Activated CD4-positive, CD25-positive, alpha-beta regulatory T cell treated with anti-CD3 and anti-CD28 coated beads, Interleukin-2, amount 50 U/mL, for 24 hours (primary cell): ENCODE results near the gene IPO4.
"Not testable (repeated sequence)": the region's sequence is repeated elsewhere in the genome, so short reads cannot be mapped to it uniquely, and the experiment has no call there.

ENCODE experiments used
- ATAC-seq, 2 donors: fragments of 150-1000 bp; cut with Tn5 transposase; one replicate each; pipeline ENCODE4 v1.10.0; 2021; ENCODE audit warnings: mild to moderate bottlenecking in 1 of 2, moderate library complexity in 1 of 2

Gene IPO4, protein sequence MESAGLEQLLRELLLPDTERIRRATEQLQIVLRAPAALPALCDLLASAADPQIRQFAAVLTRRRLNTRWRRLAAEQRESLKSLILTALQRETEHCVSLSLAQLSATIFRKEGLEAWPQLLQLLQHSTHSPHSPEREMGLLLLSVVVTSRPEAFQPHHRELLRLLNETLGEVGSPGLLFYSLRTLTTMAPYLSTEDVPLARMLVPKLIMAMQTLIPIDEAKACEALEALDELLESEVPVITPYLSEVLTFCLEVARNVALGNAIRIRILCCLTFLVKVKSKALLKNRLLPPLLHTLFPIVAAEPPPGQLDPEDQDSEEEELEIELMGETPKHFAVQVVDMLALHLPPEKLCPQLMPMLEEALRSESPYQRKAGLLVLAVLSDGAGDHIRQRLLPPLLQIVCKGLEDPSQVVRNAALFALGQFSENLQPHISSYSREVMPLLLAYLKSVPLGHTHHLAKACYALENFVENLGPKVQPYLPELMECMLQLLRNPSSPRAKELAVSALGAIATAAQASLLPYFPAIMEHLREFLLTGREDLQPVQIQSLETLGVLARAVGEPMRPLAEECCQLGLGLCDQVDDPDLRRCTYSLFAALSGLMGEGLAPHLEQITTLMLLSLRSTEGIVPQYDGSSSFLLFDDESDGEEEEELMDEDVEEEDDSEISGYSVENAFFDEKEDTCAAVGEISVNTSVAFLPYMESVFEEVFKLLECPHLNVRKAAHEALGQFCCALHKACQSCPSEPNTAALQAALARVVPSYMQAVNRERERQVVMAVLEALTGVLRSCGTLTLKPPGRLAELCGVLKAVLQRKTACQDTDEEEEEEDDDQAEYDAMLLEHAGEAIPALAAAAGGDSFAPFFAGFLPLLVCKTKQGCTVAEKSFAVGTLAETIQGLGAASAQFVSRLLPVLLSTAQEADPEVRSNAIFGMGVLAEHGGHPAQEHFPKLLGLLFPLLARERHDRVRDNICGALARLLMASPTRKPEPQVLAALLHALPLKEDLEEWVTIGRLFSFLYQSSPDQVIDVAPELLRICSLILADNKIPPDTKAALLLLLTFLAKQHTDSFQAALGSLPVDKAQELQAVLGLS

DNA sequence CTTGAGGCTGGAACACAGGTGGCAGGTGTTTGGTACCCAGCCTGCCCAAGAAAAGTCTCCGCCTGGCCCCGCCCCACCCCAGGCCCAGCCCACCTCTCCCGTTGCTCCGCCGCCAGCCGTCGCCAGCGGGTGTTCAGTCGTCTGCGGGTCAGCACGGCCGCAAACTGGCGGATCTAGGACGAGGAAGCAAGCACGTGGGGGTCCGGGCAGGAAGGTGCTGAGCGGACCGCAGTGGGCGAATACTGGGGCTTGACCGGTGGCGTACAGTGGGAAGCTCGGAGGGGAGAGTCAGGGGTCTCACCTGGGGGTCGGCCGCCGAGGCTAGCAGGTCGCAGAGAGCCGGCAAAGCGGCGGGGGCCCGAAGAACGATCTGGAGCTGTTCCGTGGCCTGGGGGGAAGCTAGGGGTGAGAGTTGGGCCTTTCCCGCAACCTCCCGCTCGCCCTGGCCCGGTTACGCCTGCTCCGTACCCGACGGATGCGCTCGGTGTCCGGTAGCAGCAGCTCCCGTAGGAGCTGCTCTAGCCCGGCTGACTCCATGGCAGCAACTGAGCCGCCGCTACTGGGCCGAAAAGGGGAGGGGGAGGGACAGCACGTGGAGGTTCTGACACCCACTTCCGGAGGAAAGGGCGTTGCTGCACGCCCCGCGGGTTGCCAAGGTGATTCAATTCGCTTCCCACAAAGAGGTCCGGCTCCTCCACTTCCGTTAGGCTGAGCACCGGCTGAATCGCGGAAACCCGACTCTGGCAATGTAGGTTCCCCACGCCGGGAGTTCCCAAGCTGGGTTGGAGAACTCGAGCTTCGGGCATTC, at the start of gene IPO4:
Gene IPO4, minus strand, starts transcription at position 566 of the 808 bp plus-strand sequence. Its CDS starts 29 bp downstream, at position 537.
- peak; percentile 93 to 94 for ATAC-seq

DNA sequence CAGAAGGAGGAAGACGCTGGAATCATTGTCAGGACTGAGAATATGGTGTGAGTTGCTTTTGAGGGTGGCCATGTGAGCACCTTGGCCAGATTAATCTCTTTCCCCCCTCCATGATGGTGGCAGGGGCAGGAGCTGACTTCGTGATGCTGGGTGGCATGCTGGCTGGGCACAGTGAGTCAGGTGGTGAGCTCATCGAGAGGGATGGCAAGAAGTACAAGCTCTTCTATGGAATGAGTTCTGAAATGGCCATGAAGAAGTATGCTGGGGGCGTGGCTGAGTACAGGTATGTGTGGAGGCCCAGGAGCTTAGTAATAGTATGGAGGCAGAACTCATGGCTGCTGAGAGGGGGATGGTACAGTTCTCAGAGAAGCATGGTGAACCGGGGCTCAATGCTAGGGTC, 49.5 kb upstream of the IPO4 start:
- ATAC-seq, result no peak

GRCh38 chr14:24237463-24237955, 48.9 kb upstream of the IPO4 start:
- ATAC-seq, result no peak

GRCh38 chr14:24236689-24237462, 48.3 kb upstream of the IPO4 start:
- no peak for ATAC-seq

DNA sequence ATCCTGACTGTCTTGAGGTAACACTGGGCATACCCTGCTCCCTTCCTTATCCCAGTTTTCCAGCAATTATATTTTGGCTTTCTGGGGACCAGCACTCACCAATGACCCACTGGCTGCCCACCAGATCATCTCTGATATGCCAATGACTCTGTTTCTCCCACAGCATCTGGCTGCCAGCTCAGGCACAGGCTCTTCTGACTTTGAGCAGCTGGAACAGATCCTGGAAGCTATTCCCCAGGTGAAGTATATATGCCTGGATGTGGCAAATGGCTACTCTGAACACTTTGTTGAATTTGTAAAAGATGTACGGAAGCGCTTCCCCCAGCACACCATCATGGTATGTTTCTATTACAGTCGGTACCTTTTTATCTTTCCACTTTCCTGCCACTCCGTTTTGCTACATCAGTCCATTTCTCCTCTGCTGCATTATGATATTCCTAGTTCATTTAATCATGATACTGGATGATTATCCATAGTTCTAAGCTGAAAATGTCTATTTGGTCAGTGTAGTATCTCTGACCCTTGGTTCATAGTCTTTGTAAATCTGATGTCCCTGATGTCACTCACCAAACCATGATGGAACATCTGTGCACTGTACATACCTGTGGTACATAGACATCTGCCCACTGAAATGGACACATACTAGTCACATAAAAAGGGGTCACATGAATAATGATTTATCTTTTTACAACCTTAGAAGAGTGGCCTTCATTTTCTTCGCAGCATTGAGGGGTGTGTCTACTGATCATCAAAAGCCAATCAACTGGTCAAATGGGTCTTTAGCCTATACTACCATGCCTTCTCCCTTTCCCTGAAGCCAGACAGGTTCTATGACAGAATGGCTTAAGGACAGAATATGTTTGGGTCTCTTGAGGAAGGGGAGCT, 47.4 kb upstream of the IPO4 start:
- no peak for ATAC-seq

- no peak for ATAC-seq
Measured at GRCh38 chr14:24234095-24235005, 45.7 kb upstream of the IPO4 start.

DNA sequence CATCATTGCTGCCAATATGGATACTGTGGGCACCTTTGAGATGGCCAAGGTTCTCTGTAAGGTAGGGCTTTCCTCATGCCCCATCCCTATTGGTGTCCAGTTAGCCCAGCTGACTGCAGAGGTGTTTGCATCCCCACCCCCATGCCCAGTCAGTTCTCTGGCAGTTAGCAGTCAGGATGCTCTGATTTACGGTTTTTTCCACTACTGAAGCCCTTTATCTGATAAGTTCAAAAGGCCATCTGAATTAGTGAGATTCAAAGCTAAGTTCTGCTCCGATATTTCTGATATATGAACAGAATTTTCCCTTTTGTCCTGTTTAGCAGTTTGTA, 44.9 kb upstream of the IPO4 start:
- ATAC-seq, result no peak

DNA sequence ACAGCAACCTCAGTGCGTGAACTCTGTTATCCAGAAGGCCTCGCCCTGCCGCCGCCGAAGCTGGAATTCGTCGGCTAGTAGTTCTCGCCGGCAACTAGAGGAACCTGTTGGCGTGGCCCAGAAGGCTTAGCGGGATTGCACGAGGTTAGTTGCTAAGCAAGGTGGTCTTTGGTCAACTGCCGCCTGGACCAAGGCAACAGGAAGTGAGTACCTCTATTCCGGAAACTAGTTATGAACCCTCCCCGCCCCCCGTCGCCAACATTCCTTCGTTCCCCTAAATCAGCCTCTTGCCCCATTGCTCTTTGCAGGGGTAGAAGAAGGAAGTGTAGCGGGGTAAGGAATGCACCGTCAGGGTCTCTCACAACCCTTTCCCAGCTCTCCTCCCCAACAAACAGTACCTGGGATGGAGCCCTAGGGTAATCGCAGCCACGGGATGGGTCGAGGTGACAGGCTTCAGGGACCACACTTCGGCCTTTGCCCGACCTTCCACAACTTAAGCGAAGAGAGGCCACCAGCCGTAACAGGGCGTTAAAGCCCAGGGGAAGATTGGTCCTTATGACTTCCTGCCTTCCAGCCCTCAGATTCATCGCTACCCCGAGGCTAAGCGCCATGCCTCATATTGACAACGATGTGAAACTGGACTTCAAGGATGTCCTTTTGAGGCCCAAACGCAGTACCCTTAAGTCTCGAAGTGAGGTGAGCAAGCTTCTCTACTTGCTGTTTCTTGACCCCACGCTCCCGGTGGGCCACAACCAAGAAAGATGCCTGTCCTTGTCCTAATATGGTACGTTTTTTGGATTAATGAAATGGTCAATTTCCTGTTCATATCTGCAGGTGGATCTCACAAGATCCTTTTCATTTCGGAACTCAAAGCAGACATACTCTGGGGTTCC, 44.3 kb upstream of the IPO4 start, which contains the start of gene GMPR2:
Gene GMPR2, plus strand, starts transcription at position 285 of the 893 bp plus-strand sequence. Its CDS starts 325 bp downstream, at position 610.
- ATAC-seq, result peak; percentile 33 to 39

DNA sequence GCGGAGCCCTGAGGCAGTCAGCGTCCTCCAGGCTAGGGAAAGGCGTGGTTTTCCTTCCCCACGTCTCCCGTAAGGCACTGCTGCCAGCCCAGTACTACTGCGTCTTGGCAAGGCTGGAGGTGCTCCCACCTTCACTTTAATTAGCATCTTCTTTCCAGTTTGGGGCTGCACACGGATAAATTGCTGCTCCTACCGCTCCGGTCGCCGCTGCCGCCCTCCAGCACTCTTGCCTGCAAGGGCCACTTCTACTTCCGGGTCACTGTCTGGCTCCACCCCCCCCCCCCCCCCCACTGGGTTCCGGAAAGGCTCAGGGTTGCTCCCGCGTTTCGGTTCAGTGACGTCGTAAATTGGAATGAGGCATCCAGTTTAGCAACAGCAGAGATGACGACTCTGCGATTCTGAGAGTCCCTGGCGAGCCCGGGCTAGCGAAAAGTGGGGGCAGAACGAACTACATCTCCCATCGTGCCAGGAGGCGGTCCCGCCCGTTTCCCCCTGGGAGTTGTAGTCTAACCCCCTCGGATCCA, 43.6 kb upstream of the IPO4 start, which contains the start of gene NEDD8:
Gene NEDD8, minus strand, starts transcription at position 247 of the 524 bp plus-strand sequence. Its CDS starts 100 bp downstream, at position 147.
- ATAC-seq, result peak; percentile 95

GRCh38 chr14:24231263-24232120, 42.9 kb upstream of the IPO4 start:
- no peak for ATAC-seq

DNA sequence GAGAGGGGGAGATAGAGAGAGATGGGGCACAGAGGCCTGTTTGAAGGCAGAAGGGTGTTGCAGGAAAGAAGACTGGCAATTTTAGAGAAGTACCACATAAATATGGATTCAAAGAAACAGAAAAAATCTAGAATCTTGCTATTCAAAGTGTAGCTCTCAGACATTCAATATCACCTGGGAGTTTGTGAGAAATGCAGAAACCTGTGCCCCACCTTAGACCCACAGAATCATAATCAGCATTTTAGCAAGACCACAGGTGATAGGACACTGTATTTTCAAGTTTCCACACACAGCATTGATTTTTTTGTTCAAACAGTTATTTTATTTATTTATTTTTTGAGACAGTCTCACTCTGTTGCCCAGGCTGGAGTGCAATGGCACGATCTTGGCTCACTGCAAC, 40.3 kb upstream of the IPO4 start:
- ATAC-seq, result no peak

DNA sequence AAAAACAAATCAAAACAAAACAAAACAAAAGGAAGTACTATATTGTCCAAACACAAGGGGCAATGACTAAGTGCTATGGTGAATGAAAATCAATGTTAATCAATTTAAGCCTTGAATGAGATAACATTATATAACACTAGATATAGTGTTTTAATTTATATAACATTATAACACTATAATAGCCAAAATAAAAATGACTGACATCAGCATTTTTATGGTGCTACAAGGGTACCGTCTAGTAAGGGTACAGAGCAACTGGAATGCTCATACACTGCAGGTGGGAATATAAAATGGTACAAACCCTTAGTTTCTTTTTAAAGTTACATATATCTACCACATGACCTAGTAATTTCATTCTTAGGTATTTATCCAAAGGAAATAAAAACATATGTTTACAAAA, 37.9 kb upstream of the IPO4 start:
- no peak for ATAC-seq

- ATAC-seq, result no peak
Measured at GRCh38 chr14:24224618-24225071, 36.0 kb upstream of the IPO4 start.

- not testable (repeated sequence) for ATAC-seq
Measured at GRCh38 chr14:24222987-24223386, 34.4 kb upstream of the IPO4 start.

GRCh38 chr14:24219521-24219920, 30.9 kb upstream of the IPO4 start:
- no peak for ATAC-seq

GRCh38 chr14:24219080-24219479, 30.5 kb upstream of the IPO4 start:
- ATAC-seq, result no peak

GRCh38 chr14:24216876-24217275, 28.3 kb upstream of the IPO4 start:
- ATAC-seq, result not testable (repeated sequence)
